Upper lobe of right lung (tissue), 1 donor: ENCODE results near the gene MAOA. TPM values are rescaled to one million over a fixed set of nuclear protein-coding genes. Genes with fewer than 3 reads are reported as not detected.

Experiments used
- ATAC-seq: fragments of 200-7000 bp; cut with Tn5 transposase; one replicate; pipeline ENCODE4 v1.9.1; 2020; ENCODE audit warnings: mild to moderate bottlenecking, moderate library complexity
- DNase-seq: peaks from one replicate; pipeline ENCODE4 v3.0.0-alpha.2; 2020
- H3K27ac ChIP-seq: fragments of 200-600 bp; one replicate; pipeline ENCODE4 v1.8.0; 2022
- H3K27me3 ChIP-seq: fragments of 200-600 bp; one replicate; pipeline ENCODE4 v1.8.0; 2022; ENCODE audit warnings: mild to moderate bottlenecking
- H3K36me3 ChIP-seq: fragments of 200-600 bp; one replicate; pipeline ENCODE4 v1.8.0; 2022
- H3K4me1 ChIP-seq: fragments of 200-600 bp; one replicate; pipeline ENCODE4 v1.8.0; 2022
- H3K4me3 ChIP-seq: fragments of 200-600 bp; one replicate; pipeline ENCODE4 v1.8.0; 2022; ENCODE audit warnings: mild to moderate bottlenecking
- H3K9me3 ChIP-seq: fragments of 200-600 bp; one replicate; pipeline ENCODE4 v1.8.0; 2022
- CTCF ChIP-seq: fragments of 200-600 bp; IDR thresholded peaks from one replicate; pipeline ENCODE4 v1.8.0; 2022; ENCODE audit warnings: antibody characterized with exemption
- intact Hi-C: fragments of 100-400 bp; cut with DNase I; formaldehyde crosslinking; loops from one replicate; pipeline ENCODE4 v1.11.0; 2022
- total RNA-seq: library from RNA; stranded (reverse); fragmentation: NEBNext Ultra II Directional; extraction: Animal tissue kit (Norgen Biotek cat#: 25700); gene quantifications from one replicate; pipeline ENCODE4 v1.2.1, GENCODE V29; 2021
- donor health status: DM: no; HTN: yes; CAD: no; lungs with severe emphysema.

Gene MAOA
- total RNA-seq, 1 donor from 2014 or later, result 176 TPM

DNA sequence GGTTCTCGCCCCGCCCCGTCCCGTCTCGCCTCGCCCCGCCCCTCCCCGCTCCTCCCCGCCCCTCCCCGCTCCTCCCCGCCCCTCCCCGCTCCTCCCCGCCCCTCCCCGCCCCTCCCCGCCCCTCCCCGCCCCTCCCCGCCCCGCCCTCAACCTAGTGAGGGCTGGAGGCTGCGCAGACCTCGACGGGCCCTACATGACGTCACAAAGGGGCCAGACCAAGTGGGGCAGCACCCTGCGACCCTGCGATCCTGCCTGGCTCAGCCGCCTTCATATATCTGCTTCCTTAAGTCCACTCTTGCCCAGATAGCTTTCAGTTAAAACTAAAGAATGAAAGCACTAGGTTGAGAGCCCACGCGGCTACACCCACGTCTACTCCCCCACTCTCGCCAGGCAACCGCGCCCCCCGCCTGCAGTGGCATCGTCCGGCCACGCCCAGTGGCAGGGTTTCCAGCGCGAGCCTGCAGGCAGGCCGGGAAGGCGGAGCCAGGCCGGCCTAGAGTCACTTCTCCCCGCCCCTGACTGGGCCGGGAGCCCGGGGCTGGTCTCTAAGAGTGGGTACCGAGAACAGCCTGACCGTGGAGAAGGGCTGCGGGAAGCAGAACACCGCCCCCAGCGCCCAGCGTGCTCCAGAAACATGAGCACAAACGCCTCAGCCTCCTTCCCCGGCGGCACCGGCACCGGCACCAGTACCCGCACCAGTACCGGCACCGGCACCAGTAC, 1.5 kb upstream of the MAOA start:
- no peaks in the 10 kb centered on the region for H3K9me3 ChIP-seq
- DNase-seq (peak; percentile 96), ATAC-seq (peak; percentile 97)
- intact Hi-C loops, result no loop called here
- peak overlapping the region; percentile 65 for H3K4me3 ChIP-seq
- H3K4me1 ChIP-seq, result no peaks in the 10 kb centered on the region
- peak overlapping the region; percentile 89 for H3K27ac ChIP-seq
- peak; percentile 38 for TF ChIP-seq CTCF
- H3K36me3 ChIP-seq, result no peaks in the 10 kb centered on the region
- no peaks in the 10 kb centered on the region for H3K27me3 ChIP-seq

GRCh38 chrX:43655151-43656004, 721 bp upstream of the MAOA start:
- no peaks in the 10 kb centered on the region for H3K36me3 ChIP-seq

GRCh38 chrX:43657671-43658070, 1.6 kb downstream of the MAOA start:
- TF ChIP-seq CTCF, result no peak
- H3K36me3 ChIP-seq, result no peaks in the 10 kb centered on the region
- peak overlapping the region; percentile 42 for H3K27ac ChIP-seq
- H3K27me3 ChIP-seq, result no peaks in the 10 kb centered on the region
- H3K9me3 ChIP-seq, result no peaks in the 10 kb centered on the region
- intact Hi-C loops, result no loop called here
- peak overlapping the region; percentile 65 for H3K4me3 ChIP-seq
- DNase-seq (no peak), ATAC-seq (no peak)
- H3K4me1 ChIP-seq, result no peaks in the 10 kb centered on the region

More at GRCh38 chrX:43655151-43656004, 721 bp upstream of the MAOA start:
- Histone ChIP-seq H3K27ac (peak overlapping the region; percentile 89), H3K4me3 (peak overlapping the region; percentile 65), H3K4me1 (no peaks in the 10 kb centered on the region), H3K27me3 (no peaks in the 10 kb centered on the region), H3K9me3 (no peaks in the 10 kb centered on the region)
- TF ChIP-seq CTCF, result no peak
- ATAC-seq (peak; percentile 43), DNase-seq (peak; percentile 71)
- intact Hi-C loops, result no loop called here

DNA sequence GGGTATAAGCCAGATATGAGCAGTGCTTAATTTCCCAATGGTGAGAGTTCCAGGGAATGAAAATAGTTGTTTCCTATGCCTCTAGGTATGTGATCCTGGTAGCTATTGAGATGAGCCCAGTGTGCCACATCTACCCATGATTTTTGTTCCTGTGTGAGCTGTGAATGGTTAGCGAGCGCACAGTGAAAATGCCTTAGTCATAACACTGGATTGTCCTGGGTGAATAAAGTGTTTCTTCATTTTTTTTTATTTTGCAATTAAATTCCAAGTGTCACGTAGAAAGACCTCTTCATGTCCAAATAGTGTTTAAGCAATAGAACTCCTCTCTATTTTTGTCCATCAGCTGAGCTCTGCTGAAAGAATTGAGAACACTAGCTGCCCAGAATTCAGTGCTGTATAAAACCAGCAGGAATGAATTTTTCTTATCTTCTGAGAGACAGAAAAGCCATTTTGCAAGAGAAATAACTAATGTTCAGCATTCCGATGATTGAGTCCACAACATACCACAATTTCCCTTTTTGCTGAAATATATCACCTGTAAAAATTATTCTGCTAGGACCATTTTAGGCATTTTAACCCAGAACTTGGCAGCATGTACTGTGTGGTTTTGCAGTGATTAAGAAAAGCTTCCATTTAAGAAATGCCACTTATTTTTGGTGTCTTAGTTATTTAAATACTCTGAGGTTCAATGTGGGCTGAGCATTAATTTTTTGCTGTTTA, 5.6 kb downstream of the MAOA start:
- Histone ChIP-seq H3K9me3 (no peaks in the 10 kb centered on the region), H3K4me3 (peak overlapping the region; percentile 65)

More for the DNA sequence above, 5.6 kb downstream of the MAOA start:
- intact Hi-C loops, result no loop called here
- no peak for TF ChIP-seq CTCF
- no peaks in the 10 kb centered on the region for H3K27me3 ChIP-seq
- H3K27ac ChIP-seq, result peak overlapping the region; percentile 6
- H3K36me3 ChIP-seq, result no peaks in the 10 kb centered on the region
- no peak for DNase-seq
- H3K4me1 ChIP-seq, result no peaks in the 10 kb centered on the region
- ATAC-seq, result peak; percentile 53
